DND-41 (cell line): Measurements from ENCODE around the gene BRAT1.

Experiments
- EZH2 ChIP-seq: IDR thresholded peaks from 3 replicates; pipeline ENCODE4 v1.6.1; 2012; ENCODE audit warnings: borderline replicate concordance, low read depth, mild to moderate bottlenecking, moderate library complexity, low read length, inconsistent platforms; ENCODE audit not compliant: severe bottlenecking
- TF ChIP-seq, protein P1 (sequence below): IDR thresholded peaks from 2 replicates; pipeline ENCODE4 v1.5.1; 2012; ENCODE audit warnings: borderline replicate concordance, low read length, moderate library complexity, mild to moderate bottlenecking; ENCODE audit not compliant: poor library complexity, severe bottlenecking; ENCODE audit errors: extremely low read depth

DNA sequence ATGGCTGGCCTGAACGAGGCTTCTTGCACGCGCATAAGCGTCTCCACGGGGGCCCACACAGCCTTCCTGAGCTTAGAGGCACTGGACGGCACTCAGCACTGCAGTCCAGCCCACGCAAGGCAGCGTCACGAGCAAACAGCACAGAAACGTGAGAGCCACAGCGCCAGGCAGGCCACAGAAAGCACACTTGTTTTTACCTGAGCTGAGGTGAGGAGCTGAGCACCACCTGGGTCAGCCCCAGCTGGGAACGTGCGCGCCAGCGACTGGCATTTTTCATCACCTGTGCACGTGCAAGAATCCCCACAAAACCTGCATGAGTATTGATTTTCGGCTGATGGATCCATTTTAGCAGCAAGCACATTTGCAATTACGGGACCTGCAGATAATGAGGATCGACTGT is 30.1 kb upstream of the BRAT1 start:
- TF ChIP-seq, protein P1, sequence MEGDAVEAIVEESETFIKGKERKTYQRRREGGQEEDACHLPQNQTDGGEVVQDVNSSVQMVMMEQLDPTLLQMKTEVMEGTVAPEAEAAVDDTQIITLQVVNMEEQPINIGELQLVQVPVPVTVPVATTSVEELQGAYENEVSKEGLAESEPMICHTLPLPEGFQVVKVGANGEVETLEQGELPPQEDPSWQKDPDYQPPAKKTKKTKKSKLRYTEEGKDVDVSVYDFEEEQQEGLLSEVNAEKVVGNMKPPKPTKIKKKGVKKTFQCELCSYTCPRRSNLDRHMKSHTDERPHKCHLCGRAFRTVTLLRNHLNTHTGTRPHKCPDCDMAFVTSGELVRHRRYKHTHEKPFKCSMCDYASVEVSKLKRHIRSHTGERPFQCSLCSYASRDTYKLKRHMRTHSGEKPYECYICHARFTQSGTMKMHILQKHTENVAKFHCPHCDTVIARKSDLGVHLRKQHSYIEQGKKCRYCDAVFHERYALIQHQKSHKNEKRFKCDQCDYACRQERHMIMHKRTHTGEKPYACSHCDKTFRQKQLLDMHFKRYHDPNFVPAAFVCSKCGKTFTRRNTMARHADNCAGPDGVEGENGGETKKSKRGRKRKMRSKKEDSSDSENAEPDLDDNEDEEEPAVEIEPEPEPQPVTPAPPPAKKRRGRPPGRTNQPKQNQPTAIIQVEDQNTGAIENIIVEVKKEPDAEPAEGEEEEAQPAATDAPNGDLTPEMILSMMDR = no peak
- no peak for TF ChIP-seq EZH2
